ENCODE results near the gene BPGM.

BPGM gene

GRCh38 chr7:134722786-134723322 is 76.2 kb downstream of the BPGM start:
- DNase-seq = no peak

GRCh38 chr7:134723892-134724291 is 77.2 kb downstream of the BPGM start:
- no peak for DNase-seq

- peak in 1 of 5 experiments; percentile 59 for DNase-seq
Observed at GRCh38 chr7:134724606-134725005, 78.0 kb downstream of the BPGM start.

- DNase-seq = no peak
Observed at GRCh38 chr7:134726581-134726980, 79.9 kb downstream of the BPGM start.

- no peak for DNase-seq
Observed at GRCh38 chr7:134727711-134728110, 81.1 kb downstream of the BPGM start.
